ENCODE results near the gene UNC79.

Gene UNC79

GRCh38 chr14:93543766-93544165 is 113.0 kb downstream of the UNC79 start:
- DNase-seq (ENCODE audit: low read depth) = peak; percentile 48
- TF ChIP-seq CTCF (IDR thresholded peaks at IDR 0.05; ENCODE audit: low read length, missing control alignments) = peak; percentile 41
- H3K4me3 ChIP-seq (replicated peaks; ENCODE audit: low read depth, low read length) = no peak overlapping the region

- no peak for DNase-seq (ENCODE audit: low read depth)
- no peak for TF ChIP-seq CTCF (IDR thresholded peaks at IDR 0.05; ENCODE audit: low read length, missing control alignments)
- H3K4me3 ChIP-seq (replicated peaks; ENCODE audit: low read depth, low read length) = no peak overlapping the region
These were observed 113.5 kb downstream of the UNC79 start for GRCh38 chr14:93544212-93544611.

GRCh38 chr14:93546642-93547041 is 115.9 kb downstream of the UNC79 start:
- no peak for TF ChIP-seq CTCF (IDR thresholded peaks at IDR 0.05; ENCODE audit: low read length, missing control alignments)
- no peak overlapping the region for H3K4me3 ChIP-seq (replicated peaks; ENCODE audit: low read depth, low read length)
- DNase-seq (ENCODE audit: low read depth) = no peak

GRCh38 chr14:93548102-93548843 is 117.5 kb downstream of the UNC79 start:
- TF ChIP-seq CTCF (IDR thresholded peaks at IDR 0.05; ENCODE audit: low read length, missing control alignments) = no peak
- no peak for DNase-seq (ENCODE audit: low read depth)
- H3K4me3 ChIP-seq (replicated peaks; ENCODE audit: low read depth, low read length) = no peak overlapping the region

GRCh38 chr14:93549595-93549994 is 118.9 kb downstream of the UNC79 start:
- DNase-seq (ENCODE audit: low read depth) = no peak
- H3K4me3 ChIP-seq (replicated peaks; ENCODE audit: low read depth, low read length) = no peak overlapping the region
- TF ChIP-seq CTCF (IDR thresholded peaks at IDR 0.05; ENCODE audit: low read length, missing control alignments) = no peak

- DNase-seq (ENCODE audit: low read depth) = no peak
- no peak overlapping the region for H3K4me3 ChIP-seq (replicated peaks; ENCODE audit: low read depth, low read length)
- TF ChIP-seq CTCF (IDR thresholded peaks at IDR 0.05; ENCODE audit: low read length, missing control alignments) = no peak
These were observed 134.2 kb downstream of the UNC79 start for GRCh38 chr14:93564918-93565317.
